Neural progenitor cell (in vitro differentiated cells): ENCODE measurements around the gene PTGES3L.

Source experiments
- EZH2 ChIP-seq: fragments of 200-600 bp; sonication (generic); IDR thresholded peaks from 2 replicates; pipeline ENCODE4 v1.6.1; 2017; ENCODE audit warnings: antibody characterized with exemption, mild to moderate bottlenecking, moderate library complexity
- EZH2phosphoT487 ChIP-seq: fragments of 200-600 bp; sonication (generic); IDR thresholded peaks from 2 replicates; pipeline ENCODE4 v1.6.1; 2017; ENCODE audit warnings: antibody characterized with exemption
- TF ChIP-seq, protein P1 (sequence below): fragments of 200-600 bp; sonication (generic); IDR thresholded peaks from 2 replicates; pipeline ENCODE4 v1.5.1; 2017; ENCODE audit warnings: antibody characterized with exemption, mild to moderate bottlenecking

DNA sequence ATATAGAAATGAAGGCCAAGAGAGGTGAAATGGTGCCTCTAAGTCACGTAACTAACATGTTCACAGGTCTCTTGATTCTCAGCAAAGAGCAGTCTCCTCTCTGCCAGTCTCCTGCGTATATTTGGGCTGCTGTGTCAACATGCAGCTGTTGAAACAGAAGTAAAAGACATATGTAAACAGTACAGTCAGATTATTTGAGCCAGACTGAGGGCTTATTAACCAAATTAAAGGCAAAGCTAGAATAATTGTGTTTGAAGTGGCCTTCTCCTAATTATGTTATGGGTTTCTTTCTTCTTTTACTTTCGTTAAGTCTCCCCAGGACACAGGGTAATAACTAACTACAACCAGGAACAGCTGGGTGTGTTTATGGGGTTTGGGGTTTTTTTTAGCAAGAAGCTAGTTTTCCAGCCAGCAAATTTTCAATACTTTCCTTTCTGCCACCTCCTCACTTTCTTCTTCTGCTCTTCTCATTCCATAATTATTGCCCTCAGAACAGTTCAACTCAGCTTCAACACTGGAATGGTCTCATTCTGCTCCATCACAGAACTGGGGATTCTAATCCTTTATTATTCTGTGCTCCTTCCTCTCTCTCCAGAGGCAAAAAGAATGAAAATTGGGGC is 60.9 kb downstream of the PTGES3L start:
- TF ChIP-seq EZH2 (no peak), EZH2phosphoT487 (no peak)
- TF ChIP-seq, protein P1, sequence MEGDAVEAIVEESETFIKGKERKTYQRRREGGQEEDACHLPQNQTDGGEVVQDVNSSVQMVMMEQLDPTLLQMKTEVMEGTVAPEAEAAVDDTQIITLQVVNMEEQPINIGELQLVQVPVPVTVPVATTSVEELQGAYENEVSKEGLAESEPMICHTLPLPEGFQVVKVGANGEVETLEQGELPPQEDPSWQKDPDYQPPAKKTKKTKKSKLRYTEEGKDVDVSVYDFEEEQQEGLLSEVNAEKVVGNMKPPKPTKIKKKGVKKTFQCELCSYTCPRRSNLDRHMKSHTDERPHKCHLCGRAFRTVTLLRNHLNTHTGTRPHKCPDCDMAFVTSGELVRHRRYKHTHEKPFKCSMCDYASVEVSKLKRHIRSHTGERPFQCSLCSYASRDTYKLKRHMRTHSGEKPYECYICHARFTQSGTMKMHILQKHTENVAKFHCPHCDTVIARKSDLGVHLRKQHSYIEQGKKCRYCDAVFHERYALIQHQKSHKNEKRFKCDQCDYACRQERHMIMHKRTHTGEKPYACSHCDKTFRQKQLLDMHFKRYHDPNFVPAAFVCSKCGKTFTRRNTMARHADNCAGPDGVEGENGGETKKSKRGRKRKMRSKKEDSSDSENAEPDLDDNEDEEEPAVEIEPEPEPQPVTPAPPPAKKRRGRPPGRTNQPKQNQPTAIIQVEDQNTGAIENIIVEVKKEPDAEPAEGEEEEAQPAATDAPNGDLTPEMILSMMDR: no peak
